Ectodermal cell (in vitro differentiated cells): ENCODE data around the gene RBM38. TPM values are rescaled to one million over a fixed set of nuclear protein-coding genes. Genes with fewer than 3 reads are reported as not detected.
A peak's percentile ranks its signal among the peaks of the same experiment; 100 is the strongest.
"Not testable (repeated sequence)": the region's sequence is repeated elsewhere in the genome, so short reads cannot be mapped to it uniquely, and the experiment has no call there.

ENCODE experiments used
- H3K27ac ChIP-seq: 2 replicates; pipeline ENCODE4 v1.7.0; 2013; ENCODE audit warnings: mild to moderate bottlenecking, low read depth, low read length; ENCODE audit not compliant: insufficient read depth, poor library complexity, severe bottlenecking
- H3K27me3 ChIP-seq: 2 replicates; pipeline ENCODE4 v1.7.0; 2013; ENCODE audit warnings: mild to moderate bottlenecking, low read length; ENCODE audit not compliant: insufficient read depth, control insufficient read depth, poor library complexity, severe bottlenecking
- H3K36me3 ChIP-seq: one replicate; pipeline ENCODE4 v1.7.0; 2013; ENCODE audit warnings: low read length; ENCODE audit not compliant: control insufficient read depth, insufficient read depth
- H3K4me1 ChIP-seq: one replicate; pipeline ENCODE4 v1.7.0; 2013; ENCODE audit warnings: low read length; ENCODE audit not compliant: control insufficient read depth, insufficient read depth
- H3K4me3 ChIP-seq: 2 replicates; pipeline ENCODE4 v1.7.0; 2013; ENCODE audit warnings: low read depth, low read length, control low read depth; ENCODE audit not compliant: insufficient read depth
- H3K9me3 ChIP-seq: 2 replicates; pipeline ENCODE4 v1.7.0; 2013; ENCODE audit warnings: mild to moderate bottlenecking, low read length, moderate library complexity; ENCODE audit not compliant: control insufficient read depth
- WGBS, 2 experiments: methylation state at CpG; one replicate each; pipeline ENCODE4 v1.1.7; 2013; ENCODE audit warnings: missing lambda C conversion rate in 2 of 2; 5-methylcytosine and 5-hydroxymethylcytosine counted together
- polyA plus RNA-seq, 4 experiments: library from polyadenylated mRNA; stranded (reverse); fragments of 50-300 nt; gene quantifications; one replicate each; pipeline ENCODE4 v1.2.3, GENCODE V29; 2013

RBM38 gene
- 48.6 TPM for polyA plus RNA-seq (2013, experiment 1 of 4)
- 47.2 TPM for polyA plus RNA-seq (2013, experiment 2 of 4)
- polyA plus RNA-seq (2013, experiment 3 of 4) = 42.1 TPM
- polyA plus RNA-seq (2013, experiment 4 of 4) = 45.4 TPM

DNA sequence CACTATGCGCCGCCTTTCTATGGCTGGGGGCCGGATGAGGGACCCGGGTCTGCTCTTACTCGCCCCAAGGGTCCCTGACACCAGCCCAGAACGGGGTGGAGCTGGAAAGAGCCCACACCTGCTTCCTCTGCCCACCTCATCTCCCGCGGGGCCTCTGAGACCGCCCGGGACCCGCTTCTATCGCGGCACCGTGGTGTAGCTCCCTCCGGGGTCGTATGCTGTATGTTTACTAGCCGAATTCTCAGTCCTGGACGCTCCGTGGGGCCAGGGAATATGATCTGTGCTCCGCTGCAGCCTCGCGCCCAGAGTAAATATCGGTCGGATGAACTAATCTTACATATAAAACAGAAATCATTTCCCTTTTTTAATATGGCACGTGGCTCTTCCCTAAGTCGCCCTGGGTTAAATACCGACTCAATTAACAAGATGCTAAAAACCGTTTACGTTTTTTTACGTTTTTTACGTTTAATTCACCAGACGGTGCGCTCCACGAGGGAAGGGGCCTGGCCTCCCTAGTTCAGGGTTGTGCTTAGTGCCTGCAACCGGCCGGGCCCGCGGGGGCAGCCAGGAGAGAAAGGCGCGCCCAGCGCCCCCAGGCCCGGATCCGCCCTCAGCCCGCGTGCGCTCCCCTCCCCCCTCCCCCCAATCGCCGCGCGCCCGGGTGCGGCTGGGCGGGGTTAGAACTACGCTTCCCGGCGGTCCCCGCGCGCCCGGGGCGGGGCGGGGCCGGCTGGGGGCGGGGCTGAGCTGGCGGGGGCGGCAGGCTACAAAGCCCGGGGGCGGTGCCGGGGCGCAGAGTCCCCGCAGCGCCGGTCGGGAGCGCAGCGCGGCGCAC is at the start of gene RBM38:
Gene RBM38 (plus strand): TSS at position 793 of the 835 bp plus-strand sequence. CDS start 186 bp downstream, outside the sequence.
- Histone ChIP-seq H3K4me1 (peaks cover 38% of the 10 kb centered on the region), H3K27ac (no peak within 1 kb of the TSS)

DNA sequence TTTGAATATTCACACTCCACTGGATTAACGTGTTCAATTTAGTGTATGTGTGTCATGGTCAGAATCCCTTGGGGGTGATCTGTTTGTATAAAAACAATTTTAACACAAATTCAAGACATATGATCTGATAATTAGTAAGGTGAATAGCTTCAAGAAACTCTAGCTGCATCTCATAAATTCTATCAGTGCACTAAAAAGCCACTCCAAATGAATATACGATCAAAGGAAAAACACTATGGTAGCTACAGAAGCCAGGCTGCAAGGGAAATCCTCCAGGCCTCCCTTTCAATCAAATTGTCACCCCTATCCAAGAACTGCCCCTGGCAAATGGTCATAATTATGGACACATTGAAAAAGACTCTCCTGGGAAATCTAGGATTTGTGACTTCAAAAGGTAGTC is 49.5 kb upstream of the RBM38 start:
- Histone ChIP-seq H3K9me3 (no peaks in the 10 kb centered on the region), H3K27ac (no peak overlapping the region), H3K4me1 (no peaks in the 10 kb centered on the region), H3K4me3 (no peak overlapping the region), H3K27me3 (no peaks in the 10 kb centered on the region), H3K36me3 (no peaks in the 10 kb centered on the region)
- 84 to 98% methylated on average over 1 of the region's 2 CpGs for WGBS, 2 experiments

More for the DNA sequence above, at the start of gene RBM38:
- Histone ChIP-seq H3K27me3 (peaks cover 16% of the 10 kb centered on the region), H3K36me3 (no peaks in the 10 kb centered on the region), H3K4me3 (peak within 1 kb of the TSS; percentile 69), H3K9me3 (no peaks in the 10 kb centered on the region)
- 10 to 11% methylated on average over 75 to 78 of the region's 78 CpGs for WGBS, 2 experiments

DNA sequence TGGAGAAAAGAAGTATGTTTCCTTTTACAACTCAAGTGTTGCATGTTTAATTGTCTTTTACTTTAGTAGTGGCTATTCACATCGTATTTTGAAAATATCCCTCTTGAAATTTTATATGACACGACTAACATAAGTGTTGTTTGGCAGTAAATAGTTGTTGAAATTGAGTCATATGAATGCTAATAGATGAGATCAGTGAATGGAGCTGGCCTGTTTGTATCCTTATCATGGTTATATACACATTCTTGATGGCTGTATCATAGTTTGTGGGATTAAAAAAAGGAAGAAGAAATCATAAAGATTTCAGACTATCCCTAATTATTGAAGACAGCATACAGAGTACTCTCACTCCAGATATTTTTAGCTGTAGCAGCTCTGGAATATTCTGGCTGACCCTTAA is 48.4 kb upstream of the RBM38 start:
- WGBS, 2 experiments = 85 to 91% methylated on average over 2 of the region's 2 CpGs
- H3K27ac ChIP-seq = no peak overlapping the region
- H3K36me3 ChIP-seq = no peaks in the 10 kb centered on the region

DNA sequence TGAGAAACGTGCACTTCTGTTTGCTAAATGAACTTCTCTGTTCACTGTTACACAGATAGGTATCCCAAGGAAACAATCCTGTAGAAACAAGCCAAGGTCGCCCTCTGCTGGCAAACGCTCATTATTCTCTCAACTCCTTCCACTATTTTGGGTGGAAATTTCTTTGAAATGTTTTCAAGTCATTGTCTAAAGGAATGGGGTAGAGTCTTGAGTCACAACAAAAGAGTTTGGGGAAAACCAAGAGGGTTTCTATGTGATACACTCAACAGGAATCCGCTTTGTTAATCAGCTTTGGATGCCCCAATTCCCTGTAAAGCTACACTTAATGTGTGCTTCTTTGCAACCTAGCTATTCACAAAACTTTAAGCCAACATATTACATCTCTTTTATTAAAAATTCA is 44.7 kb upstream of the RBM38 start:
- WGBS, 2 experiments = 0 to 3% methylated on average over 2 to 4 of the region's 4 CpGs
- Histone ChIP-seq H3K36me3 (no peaks in the 10 kb centered on the region), H3K27ac (no peak overlapping the region), H3K27me3 (no peaks in the 10 kb centered on the region), H3K4me1 (no peaks in the 10 kb centered on the region), H3K9me3 (no peaks in the 10 kb centered on the region), H3K4me3 (no peak overlapping the region)

More for the DNA sequence above, 48.4 kb upstream of the RBM38 start:
- H3K4me3 ChIP-seq = no peak overlapping the region
- H3K4me1 ChIP-seq = no peaks in the 10 kb centered on the region
- H3K27me3 ChIP-seq = no peaks in the 10 kb centered on the region
- H3K9me3 ChIP-seq = no peaks in the 10 kb centered on the region

DNA sequence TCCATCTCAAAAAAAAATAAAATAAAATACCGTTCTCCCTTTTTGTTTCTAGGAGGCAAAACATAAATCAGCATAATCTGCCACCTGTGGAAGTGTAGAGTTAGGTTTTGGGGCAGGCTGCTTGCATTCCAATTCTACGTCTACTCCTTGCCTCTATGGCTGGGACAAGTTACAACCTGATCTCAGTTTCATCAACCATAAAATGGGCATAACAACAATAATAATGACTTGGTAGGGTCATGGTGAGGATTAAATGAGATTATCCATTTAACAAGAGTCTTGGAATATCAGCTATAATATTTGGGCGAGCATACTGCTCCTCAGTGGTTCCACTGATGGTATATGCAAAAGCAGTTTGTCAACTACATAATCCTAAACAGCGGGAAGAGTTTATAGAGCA is 43.8 kb upstream of the RBM38 start:
- no peaks in the 10 kb centered on the region for H3K36me3 ChIP-seq
- H3K4me3 ChIP-seq = no peak overlapping the region
- H3K4me1 ChIP-seq = peaks cover 7% of the 10 kb centered on the region
- 90 to 95% methylated on average over 3 to 4 of the region's 4 CpGs for WGBS, 2 experiments
- no peaks in the 10 kb centered on the region for H3K9me3 ChIP-seq
- H3K27me3 ChIP-seq = no peaks in the 10 kb centered on the region
- no peak overlapping the region for H3K27ac ChIP-seq

DNA sequence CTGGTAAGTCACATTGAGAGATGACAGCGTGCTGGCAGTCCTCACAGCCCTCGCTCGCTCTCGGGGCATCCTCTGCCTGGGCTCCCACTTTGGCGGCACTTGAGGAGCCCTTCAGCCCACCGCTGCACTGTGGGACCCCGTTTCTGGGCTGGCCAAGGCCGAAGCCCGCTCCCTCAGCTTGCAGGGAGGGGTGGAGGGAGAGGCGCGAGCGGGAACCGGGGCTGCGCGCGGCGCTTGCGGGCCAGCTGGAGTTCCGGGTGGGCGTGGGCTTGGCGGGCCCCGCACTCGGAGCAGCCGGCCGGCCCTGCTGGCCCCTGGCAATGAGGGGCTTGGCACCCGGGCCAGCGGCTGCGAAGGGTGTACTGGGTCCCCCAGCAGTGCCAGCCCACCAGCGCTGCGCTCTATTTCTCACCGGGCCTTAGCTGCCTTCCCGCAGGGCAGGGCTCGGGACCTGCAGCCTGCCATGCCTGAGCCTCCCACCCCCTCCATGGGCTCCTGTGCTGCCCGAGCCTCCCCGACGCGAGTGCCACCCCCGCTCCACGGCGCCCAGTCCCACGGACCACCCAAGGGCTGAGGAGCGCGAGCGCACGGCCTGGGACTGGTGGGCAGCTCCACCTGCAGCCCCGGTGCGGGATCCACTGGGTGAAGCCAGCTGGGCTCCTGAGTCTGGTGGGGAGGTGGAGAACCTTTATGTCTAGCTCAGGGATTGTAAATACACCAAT is 42.8 kb upstream of the RBM38 start:
- not testable (repeated sequence) for H3K4me3 ChIP-seq, H3K4me1 ChIP-seq, H3K36me3 ChIP-seq, H3K27ac ChIP-seq, H3K27me3 ChIP-seq, H3K9me3 ChIP-seq
- 94 to 95% methylated on average over 45 to 47 of the region's 47 CpGs for WGBS, 2 experiments

DNA sequence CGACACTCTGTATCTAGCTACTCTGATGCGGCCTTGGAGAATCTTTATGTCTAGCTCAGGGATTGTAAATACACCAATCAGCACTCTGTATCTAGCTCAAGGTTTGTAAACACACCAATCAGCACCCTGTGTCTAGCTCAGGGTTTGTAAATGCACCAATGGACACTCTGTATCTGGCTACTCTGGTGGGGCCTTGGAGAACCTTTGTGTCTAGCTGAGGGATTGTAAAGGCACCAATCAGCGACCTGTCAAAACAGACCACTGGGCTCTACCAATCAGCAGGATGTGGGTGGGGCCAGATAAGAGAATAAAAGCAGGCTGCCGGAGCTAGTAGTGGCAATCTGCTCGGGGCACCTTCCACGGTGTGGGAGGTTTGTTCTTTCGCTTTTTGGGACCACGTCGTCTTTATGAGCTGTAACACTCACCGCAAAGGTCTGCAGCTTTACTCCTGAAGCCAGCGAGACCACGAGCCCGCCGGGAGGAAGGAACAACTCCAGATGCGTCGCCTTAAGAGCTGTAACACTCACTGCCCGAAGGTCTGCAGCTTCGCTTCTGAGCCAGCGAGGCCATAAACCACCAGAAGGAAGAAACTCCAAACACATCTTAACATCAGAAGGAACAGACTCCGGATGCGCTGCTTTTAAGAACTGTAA is 42.1 kb upstream of the RBM38 start:
- H3K4me3 ChIP-seq, H3K36me3 ChIP-seq, H3K9me3 ChIP-seq, H3K27me3 ChIP-seq, H3K4me1 ChIP-seq, H3K27ac ChIP-seq: not testable (repeated sequence)
- 91 to 92% methylated on average over 21 of the region's 21 CpGs for WGBS, 2 experiments

DNA sequence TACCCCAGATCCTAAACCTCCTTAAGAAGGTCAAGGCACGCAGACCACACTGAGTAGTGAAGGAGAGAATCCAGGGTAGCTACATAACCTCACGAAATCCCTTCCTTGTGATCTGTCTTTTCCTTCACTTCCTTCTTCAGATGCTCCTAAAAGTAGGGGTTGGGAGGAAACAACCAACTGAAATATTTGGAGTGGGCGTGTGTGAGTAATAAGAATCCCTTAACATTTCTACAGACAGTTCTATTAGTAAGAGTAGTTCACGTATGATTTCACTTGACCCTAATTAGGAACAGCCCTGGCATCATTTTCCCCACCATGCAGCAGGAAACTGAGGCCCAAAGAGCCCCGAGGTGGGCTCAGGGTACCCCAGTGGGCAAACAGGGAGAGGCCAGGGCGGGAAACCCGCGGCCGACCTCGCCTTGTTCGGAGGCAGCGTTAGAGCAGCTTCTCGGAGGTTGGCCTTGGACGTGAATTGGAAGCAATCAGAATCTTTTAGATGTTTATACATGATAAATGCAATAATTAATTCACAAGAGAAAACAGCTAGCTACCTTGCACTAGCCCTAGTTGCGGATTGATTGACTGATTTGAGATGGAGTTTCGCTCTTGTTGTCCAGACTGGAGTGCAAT is 41.0 kb upstream of the RBM38 start:
- Histone ChIP-seq H3K9me3 (no peaks in the 10 kb centered on the region), H3K4me3 (no peak overlapping the region), H3K27ac (no peak overlapping the region), H3K36me3 (peaks cover 8% of the 10 kb centered on the region), H3K4me1 (peaks cover 9% of the 10 kb centered on the region), H3K27me3 (no peaks in the 10 kb centered on the region)
- WGBS, 2 experiments = 94 to 95% methylated on average over 13 to 15 of the region's 16 CpGs

DNA sequence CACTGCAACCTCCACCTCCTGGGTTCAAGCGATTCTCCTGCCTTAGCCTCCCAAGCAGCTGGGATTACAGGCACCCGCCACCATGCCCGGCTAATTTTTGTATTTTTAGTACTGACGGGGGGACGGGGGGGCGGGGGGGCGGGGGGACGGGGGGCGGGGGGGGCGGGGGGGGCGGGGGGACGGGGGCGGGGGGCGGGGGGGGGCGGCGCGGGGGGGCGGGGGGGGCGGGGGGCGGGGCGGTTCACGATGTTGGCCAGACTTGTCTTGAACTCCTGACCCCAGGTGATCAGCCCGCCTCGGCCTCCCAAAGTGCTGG is 40.5 kb upstream of the RBM38 start:
- not testable (repeated sequence) for H3K36me3 ChIP-seq, H3K4me1 ChIP-seq, H3K27me3 ChIP-seq, H3K9me3 ChIP-seq
- WGBS, 2 experiments = 0 to 5% methylated on average over 11 to 16 of the region's 24 CpGs
- Histone ChIP-seq H3K4me3 (peak overlapping the region; percentile 83), H3K27ac (peak overlapping the region; percentile 65)
